Astrocyte (in vitro differentiated cells and primary cell): ENCODE data around the gene CCDC180. TPM values are rescaled to one million over a fixed set of nuclear protein-coding genes. Genes with fewer than 3 reads are reported as not detected.

Source experiments
- DNase-seq: peaks from one replicate; pipeline ENCODE4 v3.0.0-alpha.2; 2010; ENCODE audit warnings: low read depth
- FAIRE-seq: peaks from 2 replicates; lab custom pipeline; 2011; peaks lifted over from hg19 to GRCh38; lab: Jason Lieb, UNC
- H2AFZ ChIP-seq: 2 replicates; pipeline ENCODE4 v1.6.0; 2012; ENCODE audit warnings: low read depth, low read length, inconsistent platforms
- H3K27ac ChIP-seq: 2 replicates; pipeline ENCODE4 v1.5.1; 2011; ENCODE audit warnings: low read depth, low read length, inconsistent platforms
- H3K27me3 ChIP-seq: 2 replicates; pipeline ENCODE4 v1.6.0; 2011; ENCODE audit warnings: low read length, inconsistent platforms; ENCODE audit not compliant: insufficient read depth
- H3K36me3 ChIP-seq: 2 replicates; pipeline ENCODE4 v1.5.1; 2011; ENCODE audit warnings: low read length, inconsistent platforms; ENCODE audit not compliant: insufficient read depth
- H3K4me1 ChIP-seq: 2 replicates; pipeline ENCODE4 v1.5.1; 2011; ENCODE audit warnings: low read length, inconsistent platforms; ENCODE audit not compliant: insufficient read depth
- H3K4me2 ChIP-seq: 2 replicates; pipeline ENCODE4 v1.6.0; 2012; ENCODE audit warnings: low read length, inconsistent platforms
- H3K4me3 ChIP-seq: 2 replicates; pipeline ENCODE4 v1.5.1; 2011; ENCODE audit warnings: low read depth, mild to moderate bottlenecking, low read length, inconsistent platforms; ENCODE audit not compliant: insufficient read depth
- H3K79me2 ChIP-seq: 2 replicates; pipeline ENCODE4 v1.6.0; 2012; ENCODE audit warnings: mild to moderate bottlenecking, low read length, inconsistent platforms; ENCODE audit not compliant: insufficient read depth
- H3K9ac ChIP-seq: 2 replicates; pipeline ENCODE4 v1.6.0; 2012; ENCODE audit warnings: mild to moderate bottlenecking, low read length, inconsistent platforms
- H3K9me3 ChIP-seq: 2 replicates; pipeline ENCODE4 v1.5.1; 2012; ENCODE audit warnings: low read depth, mild to moderate bottlenecking, low read length, inconsistent platforms; ENCODE audit not compliant: insufficient read depth
- H4K20me1 ChIP-seq: 2 replicates; pipeline ENCODE4 v1.6.0; 2012; ENCODE audit warnings: low read length, inconsistent platforms; ENCODE audit not compliant: insufficient read depth
- H3K27ac Mint-ChIP-seq: one replicate; pipeline ENCODE4 v1.8.0; 2021; ENCODE audit warnings: mild to moderate bottlenecking, mixed read lengths; ENCODE audit not compliant: unreplicated experiment
- H3K27me3 Mint-ChIP-seq: one replicate; pipeline ENCODE4 v1.8.0; 2021; ENCODE audit warnings: low read depth, mixed read lengths; ENCODE audit not compliant: unreplicated experiment
- H3K36me3 Mint-ChIP-seq: one replicate; pipeline ENCODE4 v1.8.0; 2021; ENCODE audit warnings: low read depth, mixed read lengths; ENCODE audit not compliant: unreplicated experiment
- H3K4me1 Mint-ChIP-seq: one replicate; pipeline ENCODE4 v1.8.0; 2021; ENCODE audit warnings: low read depth, mixed read lengths; ENCODE audit not compliant: unreplicated experiment
- H3K4me3 Mint-ChIP-seq: one replicate; pipeline ENCODE4 v1.8.0; 2021; ENCODE audit warnings: mild to moderate bottlenecking, moderate library complexity, mixed read lengths; ENCODE audit not compliant: unreplicated experiment
- H3K9me3 Mint-ChIP-seq: one replicate; pipeline ENCODE4 v1.8.0; 2021; ENCODE audit warnings: mild to moderate bottlenecking, mixed read lengths; ENCODE audit not compliant: unreplicated experiment
- EZH2 ChIP-seq: IDR thresholded peaks from 2 replicates; pipeline ENCODE4 v1.6.1; 2012; ENCODE audit warnings: mild to moderate bottlenecking, low read length, inconsistent platforms; ENCODE audit not compliant: insufficient read depth
- total RNA-seq: library from RNA; stranded (reverse); gene quantifications from 2 replicates; pipeline ENCODE4 v1.2.1, GENCODE V29; 2021
- TF ChIP-seq, protein P1 (sequence below): IDR thresholded peaks from 2 replicates; pipeline ENCODE4 v1.5.1; 2011; ENCODE audit warnings: low read depth, mild to moderate bottlenecking, inconsistent platforms, low read length, moderate library complexity; ENCODE audit not compliant: insufficient read depth

The CCDC180 gene
- total RNA-seq, 1 donor from 2014 or later: 2.2 TPM

DNA sequence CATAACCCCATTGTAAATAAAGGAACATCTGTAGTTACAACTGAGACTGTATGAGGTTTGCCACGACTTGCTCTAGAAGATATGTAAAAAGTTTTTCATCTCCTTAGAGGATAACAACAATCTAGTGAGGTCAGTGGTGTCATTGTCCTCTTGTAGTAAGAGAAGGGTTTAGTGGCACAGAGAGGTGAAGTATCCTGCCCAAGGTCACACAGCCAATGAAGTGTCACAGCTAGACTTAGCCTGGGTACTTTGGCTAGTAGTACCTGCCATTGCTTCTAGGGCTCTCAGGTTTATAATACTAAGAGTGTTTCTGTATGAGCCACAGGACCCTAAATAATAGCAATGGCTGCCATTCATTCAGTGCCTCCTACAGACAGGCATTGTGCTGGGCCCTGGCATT is 13.8 kb downstream of the CCDC180 start:
- no peak for TF ChIP-seq EZH2
- TF ChIP-seq, protein P1, sequence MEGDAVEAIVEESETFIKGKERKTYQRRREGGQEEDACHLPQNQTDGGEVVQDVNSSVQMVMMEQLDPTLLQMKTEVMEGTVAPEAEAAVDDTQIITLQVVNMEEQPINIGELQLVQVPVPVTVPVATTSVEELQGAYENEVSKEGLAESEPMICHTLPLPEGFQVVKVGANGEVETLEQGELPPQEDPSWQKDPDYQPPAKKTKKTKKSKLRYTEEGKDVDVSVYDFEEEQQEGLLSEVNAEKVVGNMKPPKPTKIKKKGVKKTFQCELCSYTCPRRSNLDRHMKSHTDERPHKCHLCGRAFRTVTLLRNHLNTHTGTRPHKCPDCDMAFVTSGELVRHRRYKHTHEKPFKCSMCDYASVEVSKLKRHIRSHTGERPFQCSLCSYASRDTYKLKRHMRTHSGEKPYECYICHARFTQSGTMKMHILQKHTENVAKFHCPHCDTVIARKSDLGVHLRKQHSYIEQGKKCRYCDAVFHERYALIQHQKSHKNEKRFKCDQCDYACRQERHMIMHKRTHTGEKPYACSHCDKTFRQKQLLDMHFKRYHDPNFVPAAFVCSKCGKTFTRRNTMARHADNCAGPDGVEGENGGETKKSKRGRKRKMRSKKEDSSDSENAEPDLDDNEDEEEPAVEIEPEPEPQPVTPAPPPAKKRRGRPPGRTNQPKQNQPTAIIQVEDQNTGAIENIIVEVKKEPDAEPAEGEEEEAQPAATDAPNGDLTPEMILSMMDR: no peak
- Histone ChIP-seq H3K27ac (no peak overlapping the region), H3K9ac (no peak overlapping the region), H4K20me1 (no peaks in the 10 kb centered on the region), H3K27me3 (no peaks in the 10 kb centered on the region), H3K4me1 (no peaks in the 10 kb centered on the region), H3K9me3 (no peaks in the 10 kb centered on the region), H3K4me3 (no peak overlapping the region), H3K79me2 (no peaks in the 10 kb centered on the region), H3K36me3 (no peaks in the 10 kb centered on the region), H3K4me2 (no peak overlapping the region), H2AFZ (no peak overlapping the region)
- Mint-ChIP-seq H3K4me1 (no peaks in the 10 kb centered on the region), H3K36me3 (peaks cover 16% of the 10 kb centered on the region), H3K27me3 (peaks cover 3% of the 10 kb centered on the region), H3K27ac (no peak overlapping the region), H3K9me3 (no peaks in the 10 kb centered on the region), H3K4me3 (no peak overlapping the region)
- DNase-seq: no peak
- FAIRE-seq: no peak

DNA sequence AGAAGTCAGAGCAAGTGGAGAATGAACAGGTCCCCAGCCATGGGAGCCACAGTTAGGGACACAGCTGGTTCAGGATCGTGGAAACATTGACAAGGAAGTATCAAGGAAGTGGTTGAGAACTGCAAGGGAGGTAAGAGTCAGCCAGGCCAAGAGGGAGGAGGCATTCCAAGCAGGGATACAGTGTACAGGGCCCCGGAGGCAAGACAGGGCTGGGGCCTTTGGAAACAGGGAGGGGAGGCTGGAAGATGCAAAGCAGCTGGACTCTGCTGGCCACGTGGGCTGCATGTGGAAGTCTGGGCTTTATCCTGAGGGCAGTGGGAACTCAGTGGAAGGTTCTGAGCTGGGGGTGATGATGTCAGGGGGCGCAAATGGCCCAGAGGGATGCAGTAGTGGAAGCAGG is 14.2 kb downstream of the CCDC180 start:
- Histone ChIP-seq H3K9ac (no peak overlapping the region), H3K27me3 (no peaks in the 10 kb centered on the region), H3K4me3 (no peak overlapping the region), H4K20me1 (no peaks in the 10 kb centered on the region), H3K4me2 (no peak overlapping the region), H2AFZ (no peak overlapping the region), H3K79me2 (no peaks in the 10 kb centered on the region), H3K4me1 (no peaks in the 10 kb centered on the region), H3K27ac (no peak overlapping the region), H3K36me3 (no peaks in the 10 kb centered on the region), H3K9me3 (no peaks in the 10 kb centered on the region)
- Mint-ChIP-seq H3K4me3 (no peak overlapping the region), H3K27ac (no peak overlapping the region), H3K4me1 (no peaks in the 10 kb centered on the region), H3K36me3 (peaks cover 16% of the 10 kb centered on the region), H3K27me3 (peaks cover 3% of the 10 kb centered on the region), H3K9me3 (no peaks in the 10 kb centered on the region)
- TF ChIP-seq EZH2: no peak
- TF ChIP-seq, protein P1: no peak
- FAIRE-seq: no peak
- no peak for DNase-seq

DNA sequence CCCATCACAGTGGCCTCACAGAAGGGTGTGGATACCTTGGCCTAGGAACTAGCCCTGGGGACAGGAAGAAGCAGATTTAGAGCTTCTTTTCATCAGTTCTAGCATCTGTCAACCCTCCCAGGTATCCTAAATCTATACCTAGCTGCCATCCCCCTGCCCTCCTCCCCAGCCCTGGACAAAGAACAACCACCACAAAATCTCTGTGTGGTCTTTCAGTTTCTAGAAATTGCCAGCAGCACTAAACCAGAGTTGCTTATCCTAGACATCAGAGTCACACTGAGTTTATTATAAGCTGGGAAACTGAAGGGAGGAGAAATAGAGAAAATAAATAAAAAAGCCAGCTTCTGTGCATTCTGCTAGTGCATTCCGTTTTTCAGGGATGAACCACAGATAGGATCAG is 14.6 kb downstream of the CCDC180 start:
- Histone ChIP-seq H3K4me1 (no peaks in the 10 kb centered on the region), H3K9me3 (no peaks in the 10 kb centered on the region), H3K4me2 (no peak overlapping the region), H2AFZ (no peak overlapping the region), H3K27ac (no peak overlapping the region), H3K4me3 (no peak overlapping the region), H3K36me3 (no peaks in the 10 kb centered on the region), H4K20me1 (no peaks in the 10 kb centered on the region), H3K79me2 (no peaks in the 10 kb centered on the region), H3K9ac (no peak overlapping the region), H3K27me3 (no peaks in the 10 kb centered on the region)
- DNase-seq (no peak), FAIRE-seq (no peak)
- Mint-ChIP-seq H3K4me3 (no peak overlapping the region), H3K4me1 (no peaks in the 10 kb centered on the region), H3K27me3 (peaks cover 3% of the 10 kb centered on the region), H3K9me3 (no peaks in the 10 kb centered on the region), H3K27ac (no peak overlapping the region), H3K36me3 (peaks cover 16% of the 10 kb centered on the region)
- no peak for TF ChIP-seq EZH2
- TF ChIP-seq, protein P1: no peak
